Erythroblast (primary cell): Measurements from ENCODE around the gene FLAD1.

Experiments used
- DNase-seq, 2 experiments: peaks; one replicate each; lab custom pipeline; 2025; lab: John Stamatoyannopoulos, UW
- GATA1 ChIP-seq: IDR thresholded peaks from 2 replicates; pipeline ENCODE4 v1.6.1; 2011; ENCODE audit warnings: low read depth, mild to moderate bottlenecking, control low read depth, low read length, moderate library complexity
- POLR2A ChIP-seq: IDR thresholded peaks from 2 replicates; pipeline ENCODE4 v1.6.1; 2011; ENCODE audit warnings: mild to moderate bottlenecking, low read length

Gene FLAD1

GRCh38 chr1:155011437-155012025, 28.4 kb downstream of the FLAD1 start:
- no peak for DNase-seq
- no peak for TF ChIP-seq GATA1
- TF ChIP-seq POLR2A, result no peak

- TF ChIP-seq GATA1, result no peak
- TF ChIP-seq POLR2A, result peak; percentile 73
- DNase-seq, result peak; percentile 92 to 93
Measured at GRCh38 chr1:155012026-155012546, 28.9 kb downstream of the FLAD1 start.

GRCh38 chr1:155012776-155013602, 29.8 kb downstream of the FLAD1 start:
- no peak for TF ChIP-seq GATA1
- TF ChIP-seq POLR2A, result no peak
- DNase-seq, result peak; percentile 47 to 50

GRCh38 chr1:155013632-155014031, 30.5 kb downstream of the FLAD1 start:
- no peak for TF ChIP-seq GATA1
- TF ChIP-seq POLR2A, result no peak
- DNase-seq, result peak; percentile 64 to 73

DNA sequence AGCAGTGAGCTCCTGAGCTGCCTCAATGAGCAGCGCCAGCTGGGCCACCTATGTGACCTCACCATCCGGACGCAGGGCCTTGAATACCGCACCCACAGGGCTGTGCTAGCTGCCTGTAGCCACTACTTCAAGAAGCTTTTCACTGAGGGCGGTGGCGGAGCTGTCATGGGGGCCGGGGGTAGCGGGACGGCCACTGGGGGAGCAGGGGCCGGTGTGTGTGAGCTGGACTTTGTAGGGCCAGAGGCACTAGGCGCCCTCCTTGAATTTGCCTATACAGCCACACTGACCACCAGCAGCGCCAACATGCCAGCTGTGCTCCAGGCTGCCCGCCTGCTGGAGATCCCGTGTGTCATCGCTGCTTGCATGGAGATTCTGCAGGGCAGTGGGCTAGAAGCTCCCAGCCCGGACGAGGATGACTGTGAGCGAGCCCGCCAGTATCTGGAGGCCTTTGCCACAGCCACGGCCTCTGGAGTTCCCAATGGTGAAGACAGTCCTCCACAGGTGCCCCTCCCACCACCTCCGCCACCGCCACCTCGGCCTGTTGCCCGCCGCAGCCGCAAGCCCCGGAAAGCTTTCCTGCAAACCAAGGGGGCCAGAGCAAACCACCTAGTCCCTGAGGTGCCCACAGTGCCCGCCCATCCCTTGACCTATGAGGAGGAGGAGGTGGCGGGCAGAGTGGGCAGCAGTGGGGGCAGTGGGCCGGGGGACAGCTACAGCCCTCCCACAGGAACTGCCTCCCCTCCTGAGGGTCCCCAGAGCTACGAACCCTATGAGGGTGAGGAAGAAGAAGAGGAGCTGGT, 31.8 kb downstream of the FLAD1 start:
- no peak for DNase-seq
- no peak for TF ChIP-seq GATA1
- no peak for TF ChIP-seq POLR2A

DNA sequence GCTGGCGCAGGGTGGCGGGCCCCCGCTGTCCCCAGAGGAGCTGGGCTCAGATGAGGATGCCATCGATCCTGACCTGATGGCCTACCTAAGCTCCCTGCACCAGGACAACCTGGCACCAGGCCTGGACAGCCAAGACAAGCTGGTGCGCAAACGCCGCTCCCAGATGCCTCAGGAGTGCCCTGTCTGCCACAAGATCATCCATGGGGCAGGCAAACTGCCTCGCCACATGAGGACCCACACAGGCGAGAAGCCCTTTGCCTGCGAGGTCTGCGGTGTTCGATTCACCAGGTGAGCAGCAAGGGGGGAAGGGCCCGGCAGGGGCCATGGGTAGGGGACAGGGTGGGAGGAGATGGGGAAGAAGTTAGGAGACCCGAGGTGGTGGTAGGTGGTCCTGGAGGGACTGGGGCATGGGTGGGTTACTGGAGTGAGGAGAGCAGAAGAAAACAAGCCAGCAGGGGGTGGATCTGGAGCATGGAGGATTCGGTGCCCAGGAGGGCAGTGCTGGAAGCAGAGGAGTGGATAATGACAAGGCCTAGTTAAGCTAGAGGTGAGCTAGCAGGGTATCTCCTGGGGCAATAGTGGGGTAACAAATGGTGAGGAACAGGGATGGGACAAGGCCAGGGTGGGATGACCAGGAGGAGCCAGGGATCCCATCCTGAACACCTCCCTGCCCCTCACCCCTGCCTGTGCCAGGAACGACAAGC, 32.5 kb downstream of the FLAD1 start:
- no peak for DNase-seq
- TF ChIP-seq POLR2A (peak; percentile 14), GATA1 (no peak)

DNA sequence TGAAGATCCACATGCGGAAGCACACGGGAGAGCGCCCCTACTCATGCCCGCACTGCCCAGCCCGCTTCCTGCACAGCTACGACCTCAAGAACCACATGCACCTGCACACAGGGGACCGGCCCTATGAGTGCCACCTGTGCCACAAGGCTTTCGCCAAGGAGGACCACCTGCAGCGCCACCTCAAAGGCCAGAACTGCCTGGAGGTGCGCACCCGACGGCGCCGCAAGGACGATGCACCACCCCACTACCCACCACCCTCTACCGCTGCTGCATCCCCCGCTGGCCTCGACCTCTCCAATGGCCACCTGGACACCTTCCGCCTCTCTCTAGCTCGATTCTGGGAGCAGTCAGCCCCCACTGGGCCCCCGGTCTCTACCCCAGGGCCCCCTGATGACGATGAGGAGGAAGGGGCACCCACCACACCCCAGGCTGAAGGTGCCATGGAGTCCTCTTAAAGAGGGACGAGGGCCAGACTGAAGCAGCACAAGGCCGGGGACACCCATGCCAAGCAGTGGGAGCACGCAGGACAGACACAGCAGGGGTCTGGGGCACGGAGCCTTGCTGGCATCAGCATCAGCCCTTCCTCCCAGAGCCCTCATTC, 33.2 kb downstream of the FLAD1 start:
- TF ChIP-seq GATA1 (no peak), POLR2A (peak; percentile 7)
- no peak for DNase-seq

GRCh38 chr1:155017041-155017945, 34.1 kb downstream of the FLAD1 start:
- peak; percentile 89 to 95 for DNase-seq
- TF ChIP-seq GATA1 (no peak), POLR2A (peak; percentile 33)

- no peak for DNase-seq
- no peak for TF ChIP-seq GATA1
- TF ChIP-seq POLR2A, result no peak
Measured at GRCh38 chr1:155017946-155018316, 34.8 kb downstream of the FLAD1 start.

DNA sequence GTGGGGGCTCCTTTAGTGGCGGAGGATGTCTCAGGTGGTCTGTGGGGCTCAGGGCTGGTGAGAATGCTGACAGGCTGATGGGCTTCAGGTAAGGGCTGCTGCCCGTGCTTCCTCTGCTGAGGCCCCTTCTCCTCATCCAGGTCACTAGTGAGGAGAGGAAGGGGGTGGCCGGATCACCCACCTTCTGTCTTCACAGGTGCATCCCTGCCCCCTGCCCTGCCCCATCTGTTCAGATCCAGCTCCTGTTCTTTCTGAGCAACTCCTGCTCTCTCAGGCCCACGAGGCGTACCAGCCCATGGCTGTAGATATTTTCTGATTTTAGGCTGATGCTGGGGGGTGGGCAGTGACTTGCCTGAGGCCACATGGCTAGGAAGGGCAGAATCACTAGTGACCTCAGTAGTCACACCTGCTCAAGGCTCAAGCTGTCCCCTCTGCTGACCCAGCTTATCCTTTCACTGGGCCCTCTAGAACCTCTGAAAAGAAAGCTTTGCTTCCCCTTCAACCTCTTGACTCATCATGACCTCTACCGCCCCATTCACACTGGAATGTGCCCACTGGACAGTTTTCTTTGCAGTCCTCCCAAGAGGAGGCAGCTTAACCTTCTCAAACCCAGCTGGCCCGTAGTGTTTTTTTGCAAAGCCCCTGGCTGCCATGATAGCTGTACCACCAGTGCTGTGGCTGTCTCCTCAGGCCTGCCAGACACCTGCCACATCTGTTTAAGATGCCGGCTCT, 35.6 kb downstream of the FLAD1 start:
- no peak for TF ChIP-seq POLR2A
- TF ChIP-seq GATA1, result no peak
- no peak for DNase-seq
